SK-N-SH (cell line): ENCODE measurements around the gene GMPPA. TPM values are rescaled to one million over a fixed set of nuclear protein-coding genes. Genes with fewer than 3 reads are reported as not detected.

Experiments
- CTCF ChIA-PET: fragments of 300-600, 350-600 bp; formaldehyde crosslinking; extraction: SDS; loops from one replicate; lab custom pipeline; 2021; lab: Yijun Ruan, JAX
- POLR2A ChIA-PET: fragments of 350-600 bp; sonication (Branson Sonifier 250); formaldehyde crosslinking; extraction: SDS; loops from one replicate; lab custom pipeline; 2020; ENCODE audit warnings: antibody characterized with exemption, inconsistent platforms; lab: Yijun Ruan, JAX
- DNase-seq: peaks from one replicate; pipeline ENCODE4 v3.0.0; 2012
- H2AFZ ChIP-seq: fragments of 200-600 bp; sonication (generic); 2 replicates; pipeline ENCODE4 v1.8.1; 2016; ENCODE audit warnings: antibody characterized with exemption, mild to moderate bottlenecking, low read depth
- H3F3A ChIP-seq: fragments of 200-600 bp; sonication (generic); replicated peaks from 2 replicates; pipeline ENCODE3; 2016; ENCODE audit warnings: antibody characterized with exemption, mild to moderate bottlenecking; ENCODE audit not compliant: insufficient read depth
- H3K27ac ChIP-seq, 2 experiments: fragments of 200-500 bp in 1 of 2; fragments of 200-600 bp in 1 of 2; sonication (Bioruptor generic) in 1 of 2; sonication (generic), shearing (Covaris generic) in 1 of 2; 2 replicates each; pipeline versions ENCODE4 v1.5.1 to v1.6.1; 2014 to 2016; ENCODE audit warnings: low read depth in 2 of 2, inconsistent platforms in 1 of 2, low read length in 1 of 2, mild to moderate bottlenecking in 1 of 2, mixed read lengths in 1 of 2
- H3K27me3 ChIP-seq: fragments of 200-600 bp; sonication (generic), shearing (Covaris generic); 2 replicates; pipeline ENCODE4 v1.6.1; 2016; ENCODE audit warnings: mixed run types; ENCODE audit not compliant: insufficient read depth
- H3K36me3 ChIP-seq, 2 experiments: fragments of 200-500 bp in 1 of 2; fragments of 200-600 bp in 1 of 2; sonication (Bioruptor generic) in 1 of 2; sonication (generic) in 1 of 2; replicated peaks in 1 of 2; 2 replicates each; pipeline versions ENCODE3 to v1.5.1; 2014 to 2016; ENCODE audit warnings: low read length in 1 of 2, mild to moderate bottlenecking in 1 of 2; ENCODE audit not compliant: insufficient read depth in 2 of 2, control insufficient read depth in 1 of 2
- H3K4me1 ChIP-seq, 2 experiments: fragments of 200-500 bp in 1 of 2; fragments of 200-600 bp in 1 of 2; sonication (Bioruptor generic) in 1 of 2; sonication (generic), shearing (Covaris generic) in 1 of 2; 2 replicates each; pipeline versions ENCODE4 v1.5.1 to v1.6.1; 2014 to 2016; ENCODE audit warnings: low read depth in 1 of 2, low read length in 1 of 2, mixed run types in 1 of 2; ENCODE audit not compliant: insufficient read depth in 2 of 2, control insufficient read depth in 1 of 2
- H3K4me2 ChIP-seq: fragments of 200-600 bp; sonication (generic), shearing (Covaris generic); 2 replicates; pipeline ENCODE4 v1.6.1; 2017; ENCODE audit warnings: mixed run types
- H3K4me3 ChIP-seq, 2 experiments: fragments of 200-500 bp in 1 of 2; fragments of 200-600 bp in 1 of 2; sonication (Bioruptor generic) in 1 of 2; sonication (generic), shearing (Covaris generic) in 1 of 2; 2 replicates each; pipeline versions ENCODE4 v1.5.1 to v1.8.1; 2014 to 2016; ENCODE audit warnings: low read depth in 2 of 2, inconsistent platforms in 1 of 2, low read length in 1 of 2, mild to moderate bottlenecking in 1 of 2, mixed read lengths in 1 of 2, moderate library complexity in 1 of 2
- H3K79me2 ChIP-seq: fragments of 200-600 bp; sonication (generic); 2 replicates; pipeline ENCODE4 v1.8.1; 2017; ENCODE audit warnings: mild to moderate bottlenecking; ENCODE audit not compliant: insufficient read depth
- H3K9ac ChIP-seq: fragments of 200-600 bp; sonication (generic); 2 replicates; pipeline ENCODE4 v1.6.1; 2017; ENCODE audit warnings: mixed run types
- H3K9me2 ChIP-seq: fragments of 200-600 bp; sonication (generic); 2 replicates; pipeline ENCODE4 v1.6.1; 2017; ENCODE audit warnings: mixed run types
- H3K9me3 ChIP-seq: fragments of 200-600 bp; sonication (generic); 2 replicates; pipeline ENCODE4 v1.6.1; 2017; ENCODE audit warnings: mixed run types, mild to moderate bottlenecking, moderate library complexity
- H4K20me1 ChIP-seq: fragments of 200-600 bp; sonication (generic); 2 replicates; pipeline ENCODE4 v1.6.1; 2017; ENCODE audit warnings: mild to moderate bottlenecking, mixed run types; ENCODE audit not compliant: insufficient read depth
- CHD2 ChIP-seq: fragments of 150-350 bp; IDR thresholded peaks from 2 replicates; pipeline ENCODE4 v1.6.1; 2018; ENCODE audit warnings: low read length; ENCODE audit not compliant: partially characterized antibody
- ELF1 ChIP-seq: IDR thresholded peaks from 2 replicates; pipeline ENCODE4 v1.4.0; 2012
- FOXJ3 ChIP-seq: sonication (generic); formaldehyde crosslinking; IDR thresholded peaks from 2 replicates; pipeline ENCODE4 v1.5.1; 2020; ENCODE audit warnings: mild to moderate bottlenecking, missing genetic modification reagents
- FOXM1 ChIP-seq: IDR thresholded peaks from 2 replicates; pipeline ENCODE4 v1.4.0; 2012; ENCODE audit warnings: low read depth, mild to moderate bottlenecking
- JUND ChIP-seq: IDR thresholded peaks from 2 replicates; pipeline ENCODE4 v1.4.0; 2012
- RAD21 ChIP-seq: IDR thresholded peaks from 2 replicates; pipeline ENCODE4 v1.6.1; 2012; ENCODE audit warnings: mild to moderate bottlenecking, low read length
- RCOR1 ChIP-seq: fragments of 150-350 bp; IDR thresholded peaks from 2 replicates; pipeline ENCODE4 v1.6.1; 2017; ENCODE audit warnings: antibody characterized with exemption, low read length
- RFX5 ChIP-seq: IDR thresholded peaks from 2 replicates; pipeline ENCODE4 v1.6.1; 2012; ENCODE audit warnings: mild to moderate bottlenecking, improper control_type of control experiment, low read length
- RXRA ChIP-seq: IDR thresholded peaks from 2 replicates; pipeline ENCODE4 v1.4.0; 2012; ENCODE audit warnings: low read depth, mild to moderate bottlenecking, borderline replicate concordance
- SIN3A ChIP-seq: IDR thresholded peaks from 2 replicates; pipeline ENCODE4 v1.6.1; 2012; ENCODE audit warnings: low read depth, mild to moderate bottlenecking, low read length, moderate library complexity, borderline replicate concordance
- SMC3 ChIP-seq: IDR thresholded peaks from 2 replicates; pipeline ENCODE4 v1.6.1; 2012; ENCODE audit warnings: low read depth, low read length, improper control_type of control experiment
- TAF1 ChIP-seq: IDR thresholded peaks from 2 replicates; pipeline ENCODE4 v1.6.1; 2012; ENCODE audit warnings: low read depth, mild to moderate bottlenecking, low read length, moderate library complexity, borderline replicate concordance
- YY1 ChIP-seq: IDR thresholded peaks from 2 replicates; pipeline ENCODE4 v1.4.0; 2012; ENCODE audit warnings: low read depth, mild to moderate bottlenecking
- WGBS: methylation state at CpG from one replicate; pipeline ENCODE4 v1.1.6; 2017; ENCODE audit warnings: low lambda C conversion rate; 5-methylcytosine and 5-hydroxymethylcytosine counted together
- polyA plus RNA-seq, 3 experiments: library from polyadenylated mRNA; depleted of rRNA; stranded (reverse); fragments of >200 nt; gene quantifications; 2 replicates each; pipeline ENCODE4 v1.2.3, GENCODE V29; 2012
- TF ChIP-seq, protein P1 (sequence below): IDR thresholded peaks from 2 replicates; pipeline ENCODE4 v1.6.1; 2012; ENCODE audit warnings: mild to moderate bottlenecking, low read depth, low read length, moderate library complexity
- TF ChIP-seq, protein P2 (sequence below): IDR thresholded peaks from 2 replicates; pipeline ENCODE4 v1.4.0; 2012; ENCODE audit warnings: low read depth, borderline replicate concordance
- TF ChIP-seq, protein P3 (sequence below): IDR thresholded peaks from 2 replicates; pipeline ENCODE4; 2012
- TF ChIP-seq, protein P4 (sequence below): fragments of 150-350 bp; IDR thresholded peaks from 2 replicates; pipeline ENCODE4 v1.6.1; 2016; ENCODE audit warnings: mild to moderate bottlenecking, low read depth, low read length
- TF ChIP-seq, protein P5 (sequence below): IDR thresholded peaks from 2 replicates; pipeline ENCODE4 v1.4.0; 2012; ENCODE audit warnings: low read depth

The GMPPA gene
- polyA plus RNA-seq, 1 of the 3 experiments (the other 2 are of a cell fraction) = 61.3 TPM

DNA sequence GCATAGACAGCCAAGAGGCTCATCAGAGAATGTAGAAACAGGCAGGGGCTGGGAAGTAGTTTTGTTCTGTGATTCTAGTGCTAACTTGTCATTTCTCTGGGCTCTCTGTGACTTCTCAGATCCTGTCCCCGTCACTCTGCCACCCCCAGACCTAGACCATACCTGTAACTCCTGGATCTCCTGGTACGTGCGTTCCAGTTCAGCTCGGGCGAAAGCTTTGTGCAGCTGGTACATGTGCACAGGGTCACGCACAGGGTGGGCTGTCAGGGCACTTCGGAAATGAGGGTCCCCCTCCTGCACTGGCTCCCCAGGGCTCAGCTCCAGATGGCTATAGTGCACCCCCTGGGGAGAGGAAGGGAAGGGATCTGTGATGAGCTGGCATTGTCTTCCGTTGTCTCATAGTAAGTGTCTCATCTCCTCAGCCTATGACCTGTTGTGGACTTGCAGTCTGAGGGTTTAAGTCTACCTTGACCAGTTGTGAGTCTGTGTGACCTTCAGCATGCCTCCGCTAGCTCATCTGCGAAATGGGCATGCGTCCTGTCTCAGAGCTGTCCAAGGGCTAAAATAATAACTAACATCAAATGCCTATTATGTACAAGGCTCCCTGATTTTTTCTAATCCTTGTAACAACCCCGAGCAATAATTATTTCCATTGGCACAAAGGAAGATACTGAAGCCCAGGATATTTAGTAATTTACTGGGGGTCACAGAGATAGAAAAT is 42.3 kb downstream of the GMPPA start:
- Histone ChIP-seq H4K20me1 (peaks cover 20% of the 10 kb centered on the region), H3K9ac (no peak overlapping the region), H3K9me3 (no peaks in the 10 kb centered on the region), H3K4me3 (peak overlapping the region in 1 of 2 experiments; percentile 86; a peak in 1 of 4 replicates), H3K4me1 (peaks cover 7 to 30% of the 10 kb centered on the region in 2 experiments; a peak in 2 of 4 replicates), H3K27me3 (no peaks in the 10 kb centered on the region), H3K36me3 (peaks cover 9 to 29% of the 10 kb centered on the region in 2 experiments), H3F3A (peaks cover 6% of the 10 kb centered on the region), H2AFZ (no peak overlapping the region), H3K4me2 (no peak overlapping the region), H3K27ac (no peak overlapping the region), H3K9me2 (no peaks in the 10 kb centered on the region), H3K79me2 (peaks cover 13% of the 10 kb centered on the region)
- ChIA-PET POLR2A (interaction anchor here (0.6 to 0.9 kb wide), 2 partner anchors 204 to 334 kb away, joined by 4 to 5 read pairs; partner anchors contain the start of gene ZFAND2B), CTCF (interaction anchor here (0.6 to 62.1 kb wide), 54 partner anchors 8 to 287 kb away, joined by 3 to 2824 read pairs (median 5); partner anchors contain the start of genes ASIC4, GMPPA, OBSL1 and STK11IP)
- TF ChIP-seq SMC3 (no peak), RXRA (no peak), ELF1 (no peak), SIN3A (no peak), FOXJ3 (CRISPR knock-in tag) (no peak), YY1 (no peak), RCOR1 (no peak), RFX5 (no peak), FOXM1 (no peak), JUND (no peak), TAF1 (no peak), CHD2 (no peak), RAD21 (no peak)
- TF ChIP-seq, protein P1, sequence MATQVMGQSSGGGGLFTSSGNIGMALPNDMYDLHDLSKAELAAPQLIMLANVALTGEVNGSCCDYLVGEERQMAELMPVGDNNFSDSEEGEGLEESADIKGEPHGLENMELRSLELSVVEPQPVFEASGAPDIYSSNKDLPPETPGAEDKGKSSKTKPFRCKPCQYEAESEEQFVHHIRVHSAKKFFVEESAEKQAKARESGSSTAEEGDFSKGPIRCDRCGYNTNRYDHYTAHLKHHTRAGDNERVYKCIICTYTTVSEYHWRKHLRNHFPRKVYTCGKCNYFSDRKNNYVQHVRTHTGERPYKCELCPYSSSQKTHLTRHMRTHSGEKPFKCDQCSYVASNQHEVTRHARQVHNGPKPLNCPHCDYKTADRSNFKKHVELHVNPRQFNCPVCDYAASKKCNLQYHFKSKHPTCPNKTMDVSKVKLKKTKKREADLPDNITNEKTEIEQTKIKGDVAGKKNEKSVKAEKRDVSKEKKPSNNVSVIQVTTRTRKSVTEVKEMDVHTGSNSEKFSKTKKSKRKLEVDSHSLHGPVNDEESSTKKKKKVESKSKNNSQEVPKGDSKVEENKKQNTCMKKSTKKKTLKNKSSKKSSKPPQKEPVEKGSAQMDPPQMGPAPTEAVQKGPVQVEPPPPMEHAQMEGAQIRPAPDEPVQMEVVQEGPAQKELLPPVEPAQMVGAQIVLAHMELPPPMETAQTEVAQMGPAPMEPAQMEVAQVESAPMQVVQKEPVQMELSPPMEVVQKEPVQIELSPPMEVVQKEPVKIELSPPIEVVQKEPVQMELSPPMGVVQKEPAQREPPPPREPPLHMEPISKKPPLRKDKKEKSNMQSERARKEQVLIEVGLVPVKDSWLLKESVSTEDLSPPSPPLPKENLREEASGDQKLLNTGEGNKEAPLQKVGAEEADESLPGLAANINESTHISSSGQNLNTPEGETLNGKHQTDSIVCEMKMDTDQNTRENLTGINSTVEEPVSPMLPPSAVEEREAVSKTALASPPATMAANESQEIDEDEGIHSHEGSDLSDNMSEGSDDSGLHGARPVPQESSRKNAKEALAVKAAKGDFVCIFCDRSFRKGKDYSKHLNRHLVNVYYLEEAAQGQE = no peak
- TF ChIP-seq, protein P2, sequence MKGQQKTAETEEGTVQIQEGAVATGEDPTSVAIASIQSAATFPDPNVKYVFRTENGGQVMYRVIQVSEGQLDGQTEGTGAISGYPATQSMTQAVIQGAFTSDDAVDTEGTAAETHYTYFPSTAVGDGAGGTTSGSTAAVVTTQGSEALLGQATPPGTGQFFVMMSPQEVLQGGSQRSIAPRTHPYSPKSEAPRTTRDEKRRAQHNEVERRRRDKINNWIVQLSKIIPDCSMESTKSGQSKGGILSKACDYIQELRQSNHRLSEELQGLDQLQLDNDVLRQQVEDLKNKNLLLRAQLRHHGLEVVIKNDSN = no peak
- TF ChIP-seq, protein P3, sequence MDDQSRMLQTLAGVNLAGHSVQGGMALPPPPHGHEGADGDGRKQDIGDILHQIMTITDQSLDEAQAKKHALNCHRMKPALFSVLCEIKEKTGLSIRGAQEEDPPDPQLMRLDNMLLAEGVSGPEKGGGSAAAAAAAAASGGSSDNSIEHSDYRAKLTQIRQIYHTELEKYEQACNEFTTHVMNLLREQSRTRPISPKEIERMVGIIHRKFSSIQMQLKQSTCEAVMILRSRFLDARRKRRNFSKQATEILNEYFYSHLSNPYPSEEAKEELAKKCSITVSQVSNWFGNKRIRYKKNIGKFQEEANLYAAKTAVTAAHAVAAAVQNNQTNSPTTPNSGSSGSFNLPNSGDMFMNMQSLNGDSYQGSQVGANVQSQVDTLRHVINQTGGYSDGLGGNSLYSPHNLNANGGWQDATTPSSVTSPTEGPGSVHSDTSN = no peak
- TF ChIP-seq, protein P4, sequence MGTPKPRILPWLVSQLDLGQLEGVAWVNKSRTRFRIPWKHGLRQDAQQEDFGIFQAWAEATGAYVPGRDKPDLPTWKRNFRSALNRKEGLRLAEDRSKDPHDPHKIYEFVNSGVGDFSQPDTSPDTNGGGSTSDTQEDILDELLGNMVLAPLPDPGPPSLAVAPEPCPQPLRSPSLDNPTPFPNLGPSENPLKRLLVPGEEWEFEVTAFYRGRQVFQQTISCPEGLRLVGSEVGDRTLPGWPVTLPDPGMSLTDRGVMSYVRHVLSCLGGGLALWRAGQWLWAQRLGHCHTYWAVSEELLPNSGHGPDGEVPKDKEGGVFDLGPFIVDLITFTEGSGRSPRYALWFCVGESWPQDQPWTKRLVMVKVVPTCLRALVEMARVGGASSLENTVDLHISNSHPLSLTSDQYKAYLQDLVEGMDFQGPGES = no peak
- TF ChIP-seq, protein P5, sequence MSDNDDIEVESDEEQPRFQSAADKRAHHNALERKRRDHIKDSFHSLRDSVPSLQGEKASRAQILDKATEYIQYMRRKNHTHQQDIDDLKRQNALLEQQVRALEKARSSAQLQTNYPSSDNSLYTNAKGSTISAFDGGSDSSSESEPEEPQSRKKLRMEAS = no peak
- 82% methylated on average over 5 of the region's 12 CpGs for WGBS
- no peak for DNase-seq
